ENCODE data around the gene MYRIP.

GRCh38 chr3:39781632-39782031 is 27.8 kb upstream of the MYRIP start:
- TF ChIP-seq POLR2A (IDR thresholded peaks at IDR 0.05) (no peak), CTCF (IDR thresholded peaks at IDR 0.05) (no peak)
